Adrenal gland (tissue), 19 donors: ENCODE data around the gene OSBPL10. TPM values are rescaled to one million over a fixed set of nuclear protein-coding genes. Genes with fewer than 3 reads are reported as not detected.
A peak's percentile ranks its signal among the peaks of the same experiment; 100 is the strongest.

Source experiments
- DNase-seq, 7 donors: peaks; one replicate each; pipeline ENCODE4 v3.0.0-alpha.2; 2019 to 2020
- H3K27ac ChIP-seq, 5 donors: fragments of 200-600 bp; sonication (generic) in 4 of 5; 1 replicate in 3 of 5; 2 replicates in 2 of 5; pipeline versions ENCODE4 v1.5.1 to v1.8.0; 2016 to 2020; ENCODE audit warnings: mild to moderate bottlenecking in 1 of 5
- H3K27me3 ChIP-seq: fragments of 200-600 bp; 2 replicates; pipeline ENCODE4 v1.8.0; 2021
- H3K36me3 ChIP-seq, 2 donors: fragments of 200-600 bp; replicated peaks in 1 of 2; 1 replicate in 1 of 2; 2 replicates in 1 of 2; pipeline versions ENCODE4 v1.5.1 to v1.8.0; 2018 to 2022
- H3K4me1 ChIP-seq, 2 donors: fragments of 200-600 bp; replicated peaks in 1 of 2; 1 replicate in 1 of 2; 2 replicates in 1 of 2; pipeline versions ENCODE4 v1.5.1 to v1.8.0; 2018 to 2021
- H3K4me3 ChIP-seq, 4 donors: fragments of 200-600 bp; sonication (generic) in 3 of 4; one replicate each; pipeline ENCODE4 v1.5.1; 2016 to 2018
- H3K9me3 ChIP-seq, 3 donors: fragments of 200-600 bp; sonication (generic) in 1 of 3; replicated peaks in 1 of 3; 1 replicate in 2 of 3; 2 replicates in 1 of 3; pipeline versions ENCODE4 v1.5.1 to v1.8.0; 2016 to 2021
- POLR2A ChIP-seq, 2 donors: fragments of 450-650 bp; IDR thresholded peaks; one replicate each; pipeline ENCODE4 v1.6.1; 2017; ENCODE audit warnings: antibody characterized with exemption in 2 of 2, mild to moderate bottlenecking in 2 of 2, moderate library complexity in 1 of 2
- WGBS, 4 donors: extraction: QIAGEN DNeasy Blood & Tissue Kit in 2 of 4; methylation state at CpG; one replicate each; pipeline versions ENCODE4 v1.1.5 to v1.1.7; 2013 to 2017; 5-methylcytosine and 5-hydroxymethylcytosine counted together
- intact Hi-C, 2 donors: fragments of 100-400 bp; cut with DNase I; formaldehyde crosslinking; loops; one replicate each; pipeline versions ENCODE4 v1.14.1 to v1.15.0; 2022 to 2023
- long read RNA-seq, 10 donors: library from polyadenylated mRNA in 3 of 10; unstranded in 2 of 10; stranded (forward) in 1 of 10; transcript quantifications; one replicate each; pipeline ENCODE4 v2.0.0 and lab custom pipeline, GENCODE V29; 2021 to 2026
- polyA plus RNA-seq, 3 donors: library from polyadenylated mRNA; stranded (reverse); fragments of 200-250 nt in 2 of 3; fragments of 350-450 nt in 1 of 3; fragmentation: Illumina TruSeq in 1 of 3; extraction: RNeasy Lipid Tissue Mini Kit (QIAGEN cat#74804) in 1 of 3; gene quantifications; one replicate each; pipeline ENCODE4 v1.2.3, GENCODE V29; 2013 to 2014
- total RNA-seq, 9 donors: library from RNA; depleted of rRNA in 4 of 9; stranded (reverse); fragments of >200 nt in 4 of 9; fragments of 120-200 nt in 1 of 9; fragmentation: NEBNext Ultra II Directional in 1 of 9; extraction: Animal tissue kit (Norgen Biotek cat#: 25700) in 1 of 9; gene quantifications; one replicate each; pipeline versions ENCODE4 v1.1.0 to v1.2.4, GENCODE V29; 2013 to 2023
- TF ChIP-seq, protein P1 (sequence below), 6 experiments: fragments of 450-650 bp in 4 of 6; fragments of 200-600 bp in 2 of 6; sonication (generic) in 1 of 6; IDR thresholded peaks; 1 replicate in 5 of 6; 2 replicates in 1 of 6; pipeline versions ENCODE4 v1.5.1 to v1.8.0; 2016 to 2021; ENCODE audit warnings: antibody characterized with exemption in 6 of 6, mild to moderate bottlenecking in 2 of 6, moderate library complexity in 1 of 6
- donor health status: healthy with polysubstance abuse.
- donor health status: Bipolar disorder and iron deficiency.
- donor health status: DM: yes; HTN: yes; CAD: no.
- donor health status: DM: no; HTN: no; CAD: no.
- donor health status: DM: no; HTN: no; CAD: no.
- donor health status: DM: yes; HTN: yes; CAD: no.

Gene OSBPL10, protein sequence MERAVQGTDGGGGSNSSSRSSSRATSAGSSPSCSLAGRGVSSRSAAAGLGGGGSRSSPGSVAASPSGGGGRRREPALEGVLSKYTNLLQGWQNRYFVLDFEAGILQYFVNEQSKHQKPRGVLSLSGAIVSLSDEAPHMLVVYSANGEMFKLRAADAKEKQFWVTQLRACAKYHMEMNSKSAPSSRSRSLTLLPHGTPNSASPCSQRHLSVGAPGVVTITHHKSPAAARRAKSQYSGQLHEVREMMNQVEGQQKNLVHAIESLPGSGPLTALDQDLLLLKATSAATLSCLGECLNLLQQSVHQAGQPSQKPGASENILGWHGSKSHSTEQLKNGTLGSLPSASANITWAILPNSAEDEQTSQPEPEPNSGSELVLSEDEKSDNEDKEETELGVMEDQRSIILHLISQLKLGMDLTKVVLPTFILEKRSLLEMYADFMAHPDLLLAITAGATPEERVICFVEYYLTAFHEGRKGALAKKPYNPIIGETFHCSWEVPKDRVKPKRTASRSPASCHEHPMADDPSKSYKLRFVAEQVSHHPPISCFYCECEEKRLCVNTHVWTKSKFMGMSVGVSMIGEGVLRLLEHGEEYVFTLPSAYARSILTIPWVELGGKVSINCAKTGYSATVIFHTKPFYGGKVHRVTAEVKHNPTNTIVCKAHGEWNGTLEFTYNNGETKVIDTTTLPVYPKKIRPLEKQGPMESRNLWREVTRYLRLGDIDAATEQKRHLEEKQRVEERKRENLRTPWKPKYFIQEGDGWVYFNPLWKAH
- total RNA-seq = 10 to 100 TPM in 5 of 9 donors, 1 to 10 TPM in 4; 7.2 to 55.6 (median 11.3) TPM
- 1 to 10 TPM; 2.0 to 9.6 (median 2.2) TPM for polyA plus RNA-seq
- long read RNA-seq, donor 1, full-length matches to known transcripts = 1 of 1 reads
- long read RNA-seq, donor 1, partial matches to known transcripts = 0 of 1 reads
- long read RNA-seq, donor 1, other reads (novel, unspliced or antisense) = 0 of 1 reads
- long read RNA-seq, donor 2, full-length matches to known transcripts = 1 of 1 reads
- long read RNA-seq, donor 2, partial matches to known transcripts = 0 of 1 reads
- long read RNA-seq, donor 2, other reads (novel, unspliced or antisense) = 0 of 1 reads
- long read RNA-seq, donor 3, full-length matches to known transcripts = 1 of 1 reads
- long read RNA-seq, donor 3, partial matches to known transcripts = 0 of 1 reads
- long read RNA-seq, donor 3, other reads (novel, unspliced or antisense) = 0 of 1 reads
- long read RNA-seq, donor 4, partial matches to known transcripts = 0 of 1 reads
- long read RNA-seq, donor 4, other reads (novel, unspliced or antisense) = 1 of 1 reads
- long read RNA-seq, donor 5, full-length matches to known transcripts = 21 of 23 reads
- long read RNA-seq, donor 5, partial matches to known transcripts = 1 of 23 reads
- long read RNA-seq, donor 5, other reads (novel, unspliced or antisense) = 1 of 23 reads
- long read RNA-seq, donor 6, partial matches to known transcripts = 0 of 1 reads
- long read RNA-seq, donor 6, other reads (novel, unspliced or antisense) = 1 of 1 reads
- long read RNA-seq, donor 7 = 0 reads
- long read RNA-seq, donor 8, partial matches to known transcripts = 0 of 1 reads
- long read RNA-seq, donor 8, other reads (novel, unspliced or antisense) = 0 of 1 reads
- long read RNA-seq, donor 9 = 0 reads
- long read RNA-seq, donor 10 = 0 reads

DNA sequence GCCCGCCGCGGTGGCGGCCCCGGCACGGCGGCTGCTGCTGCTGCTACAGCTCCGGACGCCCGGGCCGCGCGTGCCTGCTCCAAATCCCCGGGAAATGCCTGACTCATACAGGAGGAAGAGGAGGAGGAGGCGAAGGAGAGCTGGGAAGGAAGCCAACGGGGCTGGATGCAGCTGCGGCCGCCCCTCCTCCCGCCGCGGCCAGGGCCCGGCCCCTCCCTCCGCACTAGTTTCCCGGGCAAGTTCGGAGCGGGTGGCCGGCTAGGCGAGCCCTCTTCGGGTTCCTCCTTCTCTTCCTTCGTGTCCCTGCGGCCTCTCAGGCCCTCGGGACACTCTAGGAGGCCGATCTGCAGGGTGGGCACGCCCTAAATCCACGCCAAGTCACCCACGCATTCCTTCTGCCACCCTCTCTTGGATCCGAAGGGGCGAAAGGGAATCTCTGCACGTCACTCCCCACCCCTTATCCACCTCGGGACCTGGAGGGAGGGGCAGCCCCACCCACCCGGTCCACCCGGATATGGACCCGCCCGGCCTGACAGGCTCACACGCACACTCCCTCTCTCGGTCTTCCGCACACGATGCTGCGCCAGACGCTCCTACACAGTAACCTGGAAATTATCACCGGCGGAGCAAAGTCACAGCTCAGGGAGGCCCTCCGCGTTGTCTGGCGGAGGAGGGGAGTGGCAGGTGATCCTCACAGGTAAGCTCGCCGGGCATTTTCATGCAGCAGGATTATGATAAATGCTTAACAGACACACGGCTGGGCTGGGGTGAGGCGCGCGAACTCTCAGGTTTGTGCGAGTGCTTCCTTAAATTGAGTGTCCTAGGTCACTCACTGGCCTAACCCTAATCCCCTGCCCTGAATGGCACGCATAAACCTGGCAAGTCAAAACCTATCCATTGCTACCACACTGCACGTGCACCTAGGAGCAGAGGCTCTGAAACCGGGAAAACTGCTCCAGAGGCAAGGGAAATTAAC is at the start of gene OSBPL10, which contains the start of gene ZNF860:
Gene OSBPL10 (minus strand): TSS at position 57 of the 976 bp plus-strand sequence. CDS start 83 bp downstream, outside the sequence.
Gene ZNF860 (plus strand): TSS at position 545 of the 976 bp plus-strand sequence. CDS start 7,330 bp downstream, outside the sequence.
- intact Hi-C loops = no loop called here
- Histone ChIP-seq H3K27me3 (no peaks in the 10 kb centered on the region), H3K27ac (peak within 1 kb of the TSS; percentile 47 to 98 (median 82)), H3K4me3 (peak within 1 kb of the TSS in 2 of 4 donors; percentile 36 to 95), H3K9me3 (no peaks in the 10 kb centered on the region), H3K4me1 (peaks cover 0 to 13% of the 10 kb centered on the region in 2 donors), H3K36me3 (no peaks in the 10 kb centered on the region)
- TF ChIP-seq POLR2A (IDR thresholded peaks at IDR 0.05) = peak; percentile 19 to 90
- TF ChIP-seq, protein P1, sequence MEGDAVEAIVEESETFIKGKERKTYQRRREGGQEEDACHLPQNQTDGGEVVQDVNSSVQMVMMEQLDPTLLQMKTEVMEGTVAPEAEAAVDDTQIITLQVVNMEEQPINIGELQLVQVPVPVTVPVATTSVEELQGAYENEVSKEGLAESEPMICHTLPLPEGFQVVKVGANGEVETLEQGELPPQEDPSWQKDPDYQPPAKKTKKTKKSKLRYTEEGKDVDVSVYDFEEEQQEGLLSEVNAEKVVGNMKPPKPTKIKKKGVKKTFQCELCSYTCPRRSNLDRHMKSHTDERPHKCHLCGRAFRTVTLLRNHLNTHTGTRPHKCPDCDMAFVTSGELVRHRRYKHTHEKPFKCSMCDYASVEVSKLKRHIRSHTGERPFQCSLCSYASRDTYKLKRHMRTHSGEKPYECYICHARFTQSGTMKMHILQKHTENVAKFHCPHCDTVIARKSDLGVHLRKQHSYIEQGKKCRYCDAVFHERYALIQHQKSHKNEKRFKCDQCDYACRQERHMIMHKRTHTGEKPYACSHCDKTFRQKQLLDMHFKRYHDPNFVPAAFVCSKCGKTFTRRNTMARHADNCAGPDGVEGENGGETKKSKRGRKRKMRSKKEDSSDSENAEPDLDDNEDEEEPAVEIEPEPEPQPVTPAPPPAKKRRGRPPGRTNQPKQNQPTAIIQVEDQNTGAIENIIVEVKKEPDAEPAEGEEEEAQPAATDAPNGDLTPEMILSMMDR (IDR thresholded peaks at IDR 0.05) = no peak
- WGBS, 4 donors = 5 to 13% (median 7%) methylated on average over 32 to 65 of the region's 65 CpGs
- DNase-seq = peak; percentile 90 to 97 (median 95)

DNA sequence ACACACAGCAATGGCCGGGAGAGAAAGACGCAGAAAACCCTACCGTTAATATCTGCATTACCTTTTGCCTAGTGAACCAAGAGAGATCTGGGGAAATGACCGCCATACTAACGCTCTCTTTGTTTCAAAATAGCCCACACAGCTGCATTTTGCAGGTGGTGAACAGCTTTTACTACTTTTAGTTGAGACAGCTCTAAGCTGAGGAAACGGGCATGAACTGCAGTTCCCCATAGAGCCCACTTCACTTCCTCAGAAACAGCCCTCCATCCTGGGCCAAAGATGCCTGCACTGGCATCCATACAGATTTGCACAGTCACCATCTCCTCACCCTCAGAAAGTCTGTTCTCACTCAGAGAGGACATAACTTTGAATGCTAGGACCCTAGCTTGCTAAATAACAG is 45.5 kb upstream of the OSBPL10 start:
- H3K4me1 ChIP-seq = no peaks in the 10 kb centered on the region
- intact Hi-C loops = no loop called here
- TF ChIP-seq, protein P1 (IDR thresholded peaks at IDR 0.05) = no peak
- no peak for TF ChIP-seq POLR2A (IDR thresholded peaks at IDR 0.05)
- no peak overlapping the region for H3K4me3 ChIP-seq
- no peak overlapping the region for H3K27ac ChIP-seq
- no peaks in the 10 kb centered on the region for H3K27me3 ChIP-seq
- WGBS, 4 donors = 68 to 88% (median 78%) methylated on average over 6 of the region's 6 CpGs
- no peak for DNase-seq
- H3K36me3 ChIP-seq = no peaks in the 10 kb centered on the region
- no peaks in the 10 kb centered on the region for H3K9me3 ChIP-seq

DNA sequence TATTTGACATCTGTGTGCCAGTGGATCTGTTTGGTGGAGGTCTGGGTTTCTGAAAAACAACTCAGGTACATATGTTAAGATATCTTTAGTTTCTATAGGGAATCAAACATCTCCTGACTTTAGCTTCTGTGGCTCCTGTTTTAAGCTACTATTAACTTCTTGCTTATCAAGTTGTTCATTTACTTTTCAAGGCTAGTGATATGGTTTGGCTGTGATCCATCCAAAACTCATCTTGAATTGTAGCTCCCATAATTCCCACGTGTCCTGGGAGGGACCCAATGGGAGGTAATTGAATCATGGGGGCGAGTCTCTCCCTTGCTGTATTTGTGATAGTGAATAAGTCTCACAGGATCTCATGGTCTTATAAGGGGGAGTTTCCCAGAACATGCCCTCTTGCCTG is 41.9 kb upstream of the OSBPL10 start:
- Histone ChIP-seq H3K27me3 (no peaks in the 10 kb centered on the region), H3K36me3 (no peaks in the 10 kb centered on the region), H3K4me1 (no peaks in the 10 kb centered on the region), H3K4me3 (no peak overlapping the region), H3K9me3 (no peaks in the 10 kb centered on the region), H3K27ac (no peak overlapping the region)
- TF ChIP-seq, protein P1 (IDR thresholded peaks at IDR 0.05) = no peak
- TF ChIP-seq POLR2A (IDR thresholded peaks at IDR 0.05) = no peak
- DNase-seq = peak in 1 of 7 donors; percentile 9
- WGBS, 4 donors = 51 to 83% (median 57%) methylated on average over 2 of the region's 2 CpGs
- intact Hi-C loops = no loop called here
